Non-pigmented ciliary epithelial cell (primary cell): ENCODE measurements around the gene CITED2.
"Not testable (repeated sequence)": the region's sequence is repeated elsewhere in the genome, so short reads cannot be mapped to it uniquely, and the experiment has no call there.

ENCODE experiments used
- DNase-seq: peaks from one replicate; pipeline ENCODE4 v3.0.0-alpha.2; 2010; ENCODE audit warnings: low read depth

Gene CITED2

GRCh38 chr6:139364302-139364981 is 10.0 kb downstream of the CITED2 start:
- no peak for DNase-seq

- DNase-seq = not testable (repeated sequence)
Measured at GRCh38 chr6:139363797-139364196, 10.7 kb downstream of the CITED2 start.

- DNase-seq = not testable (repeated sequence)
Measured at GRCh38 chr6:139363123-139363522, 11.3 kb downstream of the CITED2 start.

GRCh38 chr6:139361211-139361610 is 13.2 kb downstream of the CITED2 start:
- DNase-seq = no peak

- no peak for DNase-seq
Measured at GRCh38 chr6:139356924-139357323, 17.5 kb downstream of the CITED2 start.

GRCh38 chr6:139355777-139356445 is 18.5 kb downstream of the CITED2 start:
- no peak for DNase-seq

- DNase-seq = no peak
Measured at GRCh38 chr6:139355172-139355571, 19.3 kb downstream of the CITED2 start.

GRCh38 chr6:139354189-139354588 is 20.3 kb downstream of the CITED2 start:
- no peak for DNase-seq

- no peak for DNase-seq
Measured at GRCh38 chr6:139349464-139350020, 24.9 kb downstream of the CITED2 start.

GRCh38 chr6:139346392-139346791 is 28.1 kb downstream of the CITED2 start:
- DNase-seq = no peak

- no peak for DNase-seq
Measured at GRCh38 chr6:139344186-139344963, 30.1 kb downstream of the CITED2 start.

GRCh38 chr6:139343052-139343750 is 31.2 kb downstream of the CITED2 start:
- DNase-seq = no peak

- DNase-seq = no peak
Measured at GRCh38 chr6:139341060-139341459, 33.4 kb downstream of the CITED2 start.

GRCh38 chr6:139338795-139339194 is 35.7 kb downstream of the CITED2 start:
- DNase-seq = no peak

- no peak for DNase-seq
Measured at GRCh38 chr6:139337830-139338229, 36.6 kb downstream of the CITED2 start.

- no peak for DNase-seq
Measured at GRCh38 chr6:139337001-139337400, 37.4 kb downstream of the CITED2 start.

GRCh38 chr6:139336488-139336887 is 38.0 kb downstream of the CITED2 start:
- DNase-seq = no peak

GRCh38 chr6:139335447-139336210 is 38.8 kb downstream of the CITED2 start:
- DNase-seq = no peak

GRCh38 chr6:139334806-139335446 is 39.5 kb downstream of the CITED2 start:
- DNase-seq = peak; percentile 73

GRCh38 chr6:139330826-139331500 is 43.5 kb downstream of the CITED2 start:
- DNase-seq = no peak
